HS-5 (cell line): ENCODE data around the gene MRPL1.
"Not testable (repeated sequence)": the region's sequence is repeated elsewhere in the genome, so short reads cannot be mapped to it uniquely, and the experiment has no call there.

Experiments used
- DNase-seq: peaks from one replicate; pipeline ENCODE4 v3.0.0-alpha.2; 2012; ENCODE audit warnings: low read depth

Gene MRPL1

DNA sequence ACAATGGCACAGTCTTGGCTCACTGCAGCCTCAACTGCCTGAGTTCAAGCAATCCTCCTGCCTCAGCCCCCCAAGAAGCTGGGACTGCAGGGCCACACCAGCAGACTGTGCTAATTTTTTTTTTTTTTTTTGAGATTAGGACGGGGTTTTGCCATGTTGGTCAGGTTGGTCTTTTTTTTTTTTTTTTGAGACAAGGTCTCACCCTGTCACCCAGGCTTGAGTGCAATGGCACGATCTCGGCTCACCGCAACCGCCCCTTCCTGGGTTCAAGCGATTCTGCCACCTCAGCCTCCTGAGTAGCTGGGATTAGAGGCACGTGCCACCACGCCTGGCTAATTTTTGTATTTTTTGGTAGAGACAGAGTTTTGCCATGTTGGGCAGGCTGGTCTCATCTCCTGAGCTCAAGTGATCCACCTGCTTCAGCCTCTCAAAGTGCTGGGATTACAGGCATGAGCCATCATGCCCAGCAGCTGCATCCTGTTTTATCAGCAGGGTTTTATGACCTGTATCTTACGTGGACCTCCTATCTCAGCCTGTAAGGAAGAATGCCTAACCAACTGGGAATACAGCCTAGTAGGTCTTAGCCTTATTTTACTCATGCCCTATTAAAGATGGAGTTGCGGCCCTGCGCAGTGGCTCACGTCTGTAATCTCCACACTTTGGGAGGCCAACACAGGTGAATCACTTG, 13.2 kb upstream of the MRPL1 start:
- no peak for DNase-seq

DNA sequence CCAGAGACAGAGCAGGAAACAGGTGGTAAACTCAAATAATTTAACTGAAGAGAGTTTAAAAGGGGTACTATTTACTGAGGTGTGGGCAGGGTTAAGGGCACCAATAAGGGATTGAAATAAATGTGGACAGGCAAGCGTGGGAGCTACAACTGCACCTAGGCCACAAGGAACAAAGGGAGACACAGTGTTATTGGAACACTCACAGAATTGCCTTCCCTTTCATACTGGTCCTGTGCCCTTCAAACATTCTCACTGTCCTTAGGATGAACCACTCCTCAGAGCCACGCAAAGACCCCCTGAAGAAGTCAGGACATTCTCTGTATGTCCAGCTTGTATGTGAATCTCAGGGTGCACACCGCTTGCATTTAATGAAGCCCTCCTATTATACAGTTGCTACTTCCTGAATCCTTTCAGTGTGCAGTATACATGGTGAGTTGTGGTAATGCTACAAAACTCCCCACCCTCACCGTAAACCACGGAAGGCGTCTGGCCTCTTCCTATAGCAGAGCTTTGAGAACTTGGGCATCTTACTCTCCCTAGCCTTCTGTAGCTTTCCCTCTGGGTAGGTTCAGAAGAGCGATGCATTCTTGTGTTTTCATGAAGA, 9.6 kb upstream of the MRPL1 start:
- no peak for DNase-seq

GRCh38 chr4:77854431-77855111, 8.1 kb upstream of the MRPL1 start:
- DNase-seq, result no peak

DNA sequence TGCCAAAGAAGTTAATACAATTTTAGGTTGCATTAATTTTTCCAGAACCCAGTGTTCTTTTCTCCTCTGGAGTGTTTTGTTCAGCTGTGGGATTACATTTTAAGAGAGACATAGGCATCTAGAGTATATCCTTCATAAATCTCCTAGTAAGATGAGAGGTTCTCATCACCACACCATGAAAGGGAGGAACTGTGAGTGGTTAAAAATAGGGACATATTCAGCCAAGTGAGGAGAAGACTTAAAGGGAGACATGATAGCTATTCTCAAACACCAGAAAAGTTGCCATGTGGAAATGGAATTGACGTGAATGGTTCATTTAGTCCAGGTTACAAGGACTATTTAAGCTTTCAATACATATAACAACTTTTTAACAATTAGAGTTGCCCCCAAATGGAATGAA, 6.5 kb upstream of the MRPL1 start:
- no peak for DNase-seq

- DNase-seq, result no peak
Measured at GRCh38 chr4:77859256-77859655, 3.4 kb upstream of the MRPL1 start.

- no peak for DNase-seq
Measured at GRCh38 chr4:77861495-77861894, 1.1 kb upstream of the MRPL1 start.

DNA sequence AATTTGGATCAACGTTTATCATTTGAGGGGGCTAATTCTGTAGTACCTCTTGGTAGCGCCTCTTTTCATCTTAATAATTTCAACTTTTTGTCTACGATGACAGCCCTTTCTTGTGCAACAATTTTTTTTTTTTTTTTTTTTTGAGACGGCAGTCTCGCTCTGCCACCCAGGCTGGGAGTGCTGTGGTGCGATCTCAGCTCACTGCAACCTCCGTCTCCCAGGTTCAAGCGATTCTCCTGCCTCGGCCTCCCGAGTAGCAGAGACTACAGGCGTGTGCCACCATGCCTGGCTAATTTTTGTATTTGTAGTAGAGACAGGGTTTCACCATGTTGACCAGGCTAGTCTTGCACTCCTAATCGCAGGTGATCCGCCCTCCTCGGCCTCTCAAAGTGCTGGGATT, 711 bp downstream of the MRPL1 start:
- not testable (repeated sequence) for DNase-seq

DNA sequence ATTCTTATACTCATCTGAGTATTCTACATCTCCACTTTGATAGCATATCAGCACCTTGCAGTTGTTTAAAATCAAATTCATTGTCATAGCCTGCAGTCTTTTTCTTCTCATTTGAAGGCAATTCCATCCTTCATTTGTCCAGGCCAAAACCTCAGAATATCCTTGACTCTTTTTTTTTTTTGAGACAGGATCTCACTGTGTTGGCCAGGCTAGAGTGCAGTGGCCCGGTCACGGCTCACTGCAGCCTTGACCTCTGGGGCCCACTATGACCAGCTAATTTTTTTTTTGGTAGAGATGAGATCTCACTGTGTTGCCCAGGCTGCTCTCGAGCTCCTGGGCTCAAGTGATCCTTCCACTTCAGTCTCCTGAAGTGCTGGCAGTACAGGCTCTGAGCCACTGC, 2.6 kb downstream of the MRPL1 start:
- no peak for DNase-seq

DNA sequence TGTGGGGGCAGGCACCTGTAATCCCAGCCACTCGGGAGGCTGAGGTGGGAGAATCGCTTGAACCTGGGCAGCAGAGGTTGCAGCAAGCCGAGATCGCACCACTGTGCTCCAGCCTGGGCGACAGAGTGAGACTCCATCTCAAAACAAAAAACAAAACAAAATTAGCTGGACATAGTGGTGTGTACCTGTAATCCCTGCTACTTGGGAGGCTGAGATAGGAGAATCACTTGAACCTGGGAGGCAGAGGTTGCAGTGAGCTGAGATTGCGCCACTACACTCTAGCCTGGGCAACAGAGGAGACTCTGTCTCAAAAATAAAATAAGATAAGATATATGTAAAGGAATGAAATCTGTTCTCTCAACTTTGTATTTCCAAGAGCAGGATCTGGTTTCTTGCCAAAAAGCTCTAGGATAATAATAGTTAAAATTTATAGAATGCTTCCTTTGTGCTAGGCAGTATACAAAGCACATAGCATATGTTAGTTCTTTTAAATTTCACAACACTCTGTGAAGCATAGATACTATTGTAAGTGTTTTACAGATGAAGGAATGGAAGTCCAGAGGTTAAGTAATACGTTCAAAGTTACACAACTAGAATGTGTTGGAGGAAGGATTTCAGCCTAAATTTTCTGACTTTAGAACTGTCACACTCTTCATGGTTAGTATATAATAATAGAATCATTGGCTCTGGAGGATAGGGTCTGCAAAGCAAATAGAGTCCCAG, 10.3 kb downstream of the MRPL1 start:
- DNase-seq, result no peak

- no peak for DNase-seq
Measured at GRCh38 chr4:77877167-77877566, 14.5 kb downstream of the MRPL1 start.

- DNase-seq, result no peak
Measured at GRCh38 chr4:77877771-77878565, 15.3 kb downstream of the MRPL1 start.

DNA sequence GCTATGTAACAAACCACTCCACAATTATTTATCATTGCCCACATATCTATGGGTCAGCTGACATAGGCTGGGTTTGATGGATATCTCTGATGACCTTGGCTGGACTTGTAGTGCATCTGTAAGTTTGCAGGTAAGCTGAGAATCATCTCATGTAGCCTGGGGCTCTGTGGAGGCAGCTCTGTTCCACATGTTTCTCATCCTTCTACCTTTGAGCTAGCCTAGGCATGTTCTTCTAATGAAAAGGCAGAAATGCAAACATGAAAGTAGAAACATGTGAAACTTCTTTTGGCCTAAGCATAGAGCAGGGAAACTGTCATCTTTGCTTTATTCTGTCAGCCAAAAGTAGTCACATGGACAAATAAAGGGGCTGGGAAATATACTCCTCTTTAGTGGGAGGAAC, 18.2 kb downstream of the MRPL1 start:
- no peak for DNase-seq

- no peak for DNase-seq
Measured at GRCh38 chr4:77881460-77882295, 19.0 kb downstream of the MRPL1 start.

GRCh38 chr4:77893451-77893850, 30.8 kb downstream of the MRPL1 start:
- DNase-seq, result no peak

GRCh38 chr4:77899607-77900006, 37.0 kb downstream of the MRPL1 start:
- DNase-seq, result no peak

DNA sequence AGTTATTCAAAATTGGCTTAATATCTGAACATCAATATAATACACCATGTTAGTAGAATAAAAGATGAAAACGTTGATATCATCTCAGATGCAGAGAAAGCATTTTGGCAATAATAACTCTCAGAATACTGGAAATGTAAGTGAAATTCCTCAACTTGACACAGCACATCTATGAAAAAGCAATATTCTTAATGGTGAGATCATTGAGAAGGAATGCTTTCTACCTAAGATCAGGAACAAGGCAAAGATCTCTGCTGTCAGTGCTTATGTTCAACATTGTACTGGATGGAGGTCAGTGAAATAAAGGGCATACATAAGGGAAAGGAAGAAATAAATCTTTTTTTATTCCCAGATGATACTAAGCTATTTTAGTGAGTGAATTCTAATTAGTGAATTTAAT, 40.6 kb downstream of the MRPL1 start:
- no peak for DNase-seq

DNA sequence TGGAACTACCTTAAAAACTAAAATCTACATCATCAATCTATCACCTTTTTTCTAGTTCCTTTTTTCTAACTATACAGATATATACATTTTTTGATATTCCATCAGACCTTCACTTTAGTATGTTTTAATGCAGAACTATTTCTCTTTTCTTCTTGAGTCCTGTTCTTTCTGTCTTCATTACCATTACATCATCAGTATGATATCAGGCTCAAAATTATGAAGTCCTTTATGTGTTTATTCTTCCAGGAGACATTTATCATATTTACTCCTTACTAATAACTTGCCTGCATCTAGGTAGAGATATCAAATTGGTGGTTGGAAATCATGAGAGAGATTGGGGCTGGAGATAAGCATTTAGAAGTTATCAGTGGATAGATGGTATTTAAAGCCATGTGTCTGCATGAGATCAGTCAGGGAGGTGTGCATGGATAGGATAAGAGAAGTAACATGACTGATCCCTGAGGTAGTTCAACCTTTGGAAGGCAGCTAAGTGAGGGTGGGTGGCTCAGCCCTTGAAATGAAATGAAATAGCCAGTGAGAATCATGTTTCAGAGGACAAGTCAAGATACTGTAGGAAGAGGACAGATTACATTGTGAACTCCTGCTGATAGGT, 43.1 kb downstream of the MRPL1 start:
- no peak for DNase-seq

DNA sequence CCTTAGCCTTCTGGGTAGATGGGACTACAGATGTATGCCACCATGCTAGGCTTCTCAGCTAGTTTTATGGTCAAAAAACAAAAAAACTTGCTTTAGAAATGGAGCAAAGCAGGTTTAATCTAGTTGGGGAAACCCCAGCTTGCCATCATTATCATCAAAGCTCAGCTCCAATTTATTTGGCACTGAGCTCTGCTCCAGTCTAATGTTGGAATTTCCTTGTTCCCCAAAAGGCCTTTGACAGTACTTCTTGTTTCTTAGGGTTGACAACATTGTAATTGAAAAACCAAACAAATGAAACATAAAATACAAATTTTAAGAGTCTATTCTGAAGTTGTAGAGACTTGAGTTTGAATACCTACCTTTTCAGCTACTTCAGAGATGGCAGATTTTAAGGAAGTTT, 48.0 kb downstream of the MRPL1 start:
- DNase-seq, result no peak

GRCh38 chr4:77911091-77911490, 48.5 kb downstream of the MRPL1 start:
- DNase-seq, result no peak

- DNase-seq, result no peak
Measured at GRCh38 chr4:77911842-77912450, 49.3 kb downstream of the MRPL1 start.
